ENCODE results near the gene KLF2.
A peak's percentile ranks its signal among the peaks of the same experiment; 100 is the strongest.
"Not testable (repeated sequence)": the region's sequence is repeated elsewhere in the genome, so short reads cannot be mapped to it uniquely, and the experiment has no call there.

The KLF2 gene

DNA sequence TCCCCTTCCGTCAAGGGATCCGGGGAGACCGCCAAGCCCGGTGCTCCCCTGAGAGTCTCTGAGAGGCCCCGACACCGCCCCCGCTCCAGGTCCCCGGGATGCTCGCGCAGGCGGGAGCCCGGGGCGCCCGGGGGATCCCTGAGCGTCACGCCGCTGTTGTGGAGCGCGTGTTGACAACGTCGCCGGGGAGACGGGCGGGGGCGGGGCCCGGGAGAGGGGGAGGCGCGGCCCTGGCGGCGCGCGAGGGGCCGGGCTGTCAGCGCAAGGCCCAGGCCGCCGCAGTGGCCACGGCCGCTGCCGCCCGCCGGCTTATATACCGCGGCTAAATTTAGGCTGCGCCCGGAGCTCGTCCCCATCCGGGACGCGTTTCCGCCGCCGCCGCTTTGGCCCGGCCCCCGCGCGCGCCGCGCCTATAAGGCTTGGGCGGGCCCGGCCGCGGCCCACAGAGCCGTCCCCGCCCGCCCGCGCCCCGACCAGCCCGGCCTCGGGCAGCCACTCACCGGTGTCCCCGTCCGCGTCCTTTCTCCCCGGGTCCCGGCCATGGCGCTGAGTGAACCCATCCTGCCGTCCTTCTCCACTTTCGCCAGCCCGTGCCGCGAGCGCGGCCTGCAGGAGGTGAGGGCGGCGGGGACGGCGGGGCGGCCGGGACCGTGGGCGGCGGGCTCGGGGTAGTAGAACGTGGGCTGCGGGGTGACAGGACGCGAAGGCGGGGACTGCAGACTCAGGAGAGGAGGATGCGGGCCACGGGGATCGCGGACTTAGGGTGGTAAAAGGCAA is at the start of gene KLF2:
KLF2 (plus strand) TSS at position 443 of the 777 bp plus-strand sequence; CDS start at position 541, 98 bp downstream.
- peak; percentile 49 for DNase-seq

DNA sequence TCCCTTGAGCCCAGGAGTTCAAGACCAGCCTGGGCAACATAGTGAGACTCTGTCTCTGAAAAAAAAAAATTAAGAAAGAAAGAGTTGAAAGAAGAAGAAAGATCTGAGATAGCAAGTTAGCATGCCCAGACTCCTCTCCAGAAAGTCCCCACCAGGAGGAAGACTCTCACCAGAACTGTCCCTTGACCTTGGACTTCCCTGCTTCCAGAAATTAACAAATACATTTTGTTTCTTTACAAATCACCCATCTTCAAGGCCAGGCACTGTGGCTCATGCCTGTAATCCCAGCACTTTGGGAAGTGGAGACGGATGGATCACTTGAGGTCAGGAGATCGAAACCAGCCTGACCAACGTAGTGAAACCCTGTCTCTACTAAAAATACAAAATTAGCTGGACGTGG is 44.3 kb upstream of the KLF2 start:
- DNase-seq, result no peak

DNA sequence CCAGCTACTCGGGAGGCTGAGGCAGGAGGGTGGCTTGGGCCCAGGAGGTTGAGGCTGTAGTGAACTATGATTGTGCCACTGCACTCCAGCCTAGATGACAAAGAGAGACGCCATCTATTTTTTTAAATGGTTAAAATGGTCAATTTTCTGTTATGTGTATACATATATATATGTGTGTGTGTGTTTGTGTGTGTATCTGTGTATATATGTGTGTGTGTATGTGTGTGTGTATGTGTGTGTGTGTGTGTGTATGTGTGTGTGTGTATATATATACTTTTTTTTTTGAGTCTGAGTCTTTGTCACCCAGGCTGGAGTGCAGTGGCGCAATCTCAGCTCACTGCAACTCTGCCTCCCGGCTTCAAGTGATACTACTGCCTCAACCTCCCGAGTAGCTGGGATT is 42.9 kb upstream of the KLF2 start:
- DNase-seq, result no peak

DNA sequence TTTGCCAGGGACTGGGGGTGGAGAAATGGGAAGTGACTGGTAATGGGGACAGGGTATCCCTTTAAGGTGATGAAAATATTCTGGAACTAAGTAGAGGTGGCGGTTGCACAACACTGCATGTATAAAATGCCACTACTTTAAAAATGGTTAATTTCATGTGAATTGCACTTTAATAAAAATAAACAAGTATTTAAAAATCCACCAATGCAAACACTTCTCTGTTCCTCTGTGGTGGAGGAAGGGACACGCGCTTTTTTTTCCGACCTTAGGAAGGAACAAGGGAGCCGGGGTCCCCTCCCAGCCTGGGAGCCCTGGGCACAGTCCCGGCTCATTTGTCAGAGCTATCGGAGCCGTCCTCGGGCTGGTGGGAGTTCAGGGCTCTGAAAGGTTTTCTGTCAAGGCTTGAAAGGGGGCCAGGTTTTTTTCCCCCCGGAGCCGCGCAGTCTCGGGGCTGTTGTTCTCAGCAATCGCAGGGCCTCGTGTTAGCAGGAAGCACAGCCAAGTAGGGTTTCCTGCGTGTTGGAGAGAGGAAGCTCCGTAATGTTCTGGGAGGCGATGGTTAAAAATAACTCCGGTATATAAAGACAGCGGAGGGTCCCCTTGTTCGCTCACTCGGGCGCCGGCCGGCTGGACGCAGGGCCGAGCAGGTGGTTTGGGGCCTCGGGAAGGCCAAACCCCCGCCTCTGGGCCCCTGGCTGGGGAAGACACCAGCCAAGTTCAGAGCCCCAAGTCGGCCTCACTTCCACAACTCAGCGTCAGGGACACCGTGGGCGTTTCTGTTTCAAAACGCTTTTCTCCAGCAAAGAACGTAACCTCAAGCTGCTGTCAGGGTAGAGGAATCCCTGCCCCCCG is 41.2 kb upstream of the KLF2 start:
- peak; percentile 73 for DNase-seq

DNA sequence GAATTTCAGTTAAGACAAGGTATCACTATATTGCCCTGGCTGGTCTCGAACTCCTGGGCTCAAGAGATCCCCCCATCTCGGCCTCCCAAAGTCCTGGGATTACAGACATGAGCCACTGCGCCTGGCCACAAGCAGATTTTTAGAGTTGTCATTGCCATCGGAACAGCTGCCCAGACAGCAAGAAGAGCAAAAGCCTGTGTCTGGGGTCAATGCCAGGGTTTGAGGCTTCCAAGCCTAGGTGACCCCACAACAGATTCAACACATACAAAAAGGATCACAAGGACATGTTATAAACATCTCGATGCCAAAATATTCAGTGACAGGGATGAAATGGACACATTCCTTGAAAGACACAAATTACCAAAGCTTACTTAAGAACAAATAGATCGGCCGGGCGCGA is 40.1 kb upstream of the KLF2 start:
- no peak for DNase-seq

DNA sequence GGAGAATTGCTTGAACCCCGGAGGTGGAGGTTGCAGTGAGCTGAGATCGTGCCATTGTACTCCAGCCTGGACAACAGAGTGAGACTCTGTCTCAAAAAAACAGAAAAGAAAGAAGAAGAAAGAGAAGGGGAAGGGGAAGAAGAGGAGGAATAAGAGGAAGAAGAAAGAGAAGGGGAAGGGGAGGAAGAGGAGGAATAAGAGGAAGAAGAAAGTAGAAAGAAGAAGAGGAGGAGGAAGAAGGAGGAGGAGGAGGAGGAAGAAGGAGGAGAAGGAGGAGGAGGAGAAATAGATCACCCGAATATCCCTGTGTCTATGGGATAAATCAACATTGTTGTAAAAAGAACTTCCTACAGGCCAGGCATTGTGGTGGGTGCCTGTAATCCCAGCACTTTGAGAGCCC is 39.5 kb upstream of the KLF2 start:
- not testable (repeated sequence) for DNase-seq

DNA sequence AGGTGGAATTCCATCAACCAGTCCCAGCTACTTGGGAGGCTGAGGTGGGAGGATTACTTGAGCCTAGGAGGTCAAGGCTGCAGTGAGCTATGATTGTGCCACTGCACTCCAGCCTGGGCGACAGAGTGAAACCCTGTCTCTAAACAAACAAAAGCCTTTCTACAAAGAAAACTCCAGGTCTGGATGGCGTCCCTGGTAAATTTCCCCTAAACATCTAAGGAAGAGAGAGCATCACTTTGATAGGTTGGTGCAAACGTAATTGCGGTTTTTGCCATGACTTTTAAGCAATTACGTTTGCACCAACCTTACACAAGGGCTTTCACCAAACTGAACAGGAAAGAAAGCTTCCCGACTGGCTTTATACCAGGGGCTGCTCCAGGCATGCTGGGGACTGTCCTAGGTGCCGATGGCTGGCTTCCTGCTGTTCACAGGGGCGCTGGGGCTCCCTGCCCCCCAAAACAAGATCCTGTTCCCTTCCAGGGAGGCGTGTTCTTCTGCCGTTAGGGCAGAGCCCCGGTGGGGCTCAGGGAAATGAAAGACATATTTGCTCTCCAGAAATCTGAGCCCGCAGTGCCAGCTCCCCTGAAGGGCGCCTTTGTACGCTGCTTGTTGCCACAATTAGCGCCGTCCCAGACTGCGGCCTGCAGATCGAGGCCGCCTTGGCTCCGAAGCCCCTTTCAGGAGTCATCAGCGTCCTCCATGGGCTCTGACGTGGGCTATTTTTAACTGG is 38.7 kb upstream of the KLF2 start:
- DNase-seq, result no peak

DNA sequence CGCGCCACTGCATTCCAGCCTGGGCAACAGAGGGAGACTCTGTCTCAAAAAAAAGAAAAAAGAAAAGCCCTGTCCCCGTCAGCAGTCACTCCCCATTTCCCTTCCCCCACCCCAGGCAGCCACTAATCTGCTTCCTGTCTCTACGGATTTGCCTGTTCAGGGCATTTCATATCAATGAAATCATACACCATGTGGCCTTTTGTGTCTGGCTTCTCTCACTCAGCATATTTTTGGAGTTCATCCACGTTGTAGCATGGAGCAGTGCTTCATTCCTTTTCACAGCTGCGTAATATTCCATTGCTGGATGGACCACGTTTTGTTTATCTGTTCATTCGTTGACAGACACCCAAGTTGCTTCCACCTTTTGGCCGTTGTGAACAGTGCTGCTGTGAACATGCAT is 36.1 kb upstream of the KLF2 start:
- no peak for DNase-seq

DNA sequence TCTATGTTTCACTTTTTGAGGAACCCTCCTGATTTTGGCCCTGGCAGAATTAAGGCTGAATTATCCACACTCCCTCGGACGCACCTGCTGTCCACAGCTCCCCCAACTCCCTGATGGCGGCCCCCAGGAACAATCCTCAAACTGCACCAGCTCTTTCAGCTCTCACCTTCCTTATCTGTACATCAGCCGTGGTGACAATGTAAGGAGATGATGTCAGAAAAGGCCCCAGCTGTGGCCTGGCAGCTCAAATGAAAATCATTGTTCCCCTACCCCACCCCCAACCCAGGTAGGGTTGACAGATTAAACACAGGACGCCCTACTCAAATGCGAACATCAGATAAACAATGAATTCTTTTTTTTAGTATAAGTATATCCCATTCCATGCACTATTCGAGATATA is 35.0 kb upstream of the KLF2 start:
- DNase-seq, result no peak

DNA sequence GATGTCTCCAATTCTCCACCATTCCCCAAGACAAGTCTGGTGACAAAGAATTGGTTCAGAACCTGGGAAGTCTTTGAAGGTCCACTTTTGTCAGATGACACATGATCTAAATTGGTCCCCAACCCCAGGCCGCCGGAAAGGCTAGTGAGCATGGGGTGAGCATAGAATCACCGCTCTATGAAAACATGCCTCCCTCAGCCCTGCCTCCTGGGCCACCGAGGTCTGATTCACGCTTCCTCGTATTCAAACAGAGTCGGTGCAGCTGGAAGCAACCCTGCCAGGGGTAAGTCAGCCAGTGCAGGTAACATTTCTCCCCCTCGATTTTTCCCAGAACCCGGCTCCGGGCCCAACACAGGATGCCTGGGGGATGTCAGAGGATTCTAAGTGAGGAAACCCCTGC is 33.9 kb upstream of the KLF2 start:
- DNase-seq, result no peak

DNA sequence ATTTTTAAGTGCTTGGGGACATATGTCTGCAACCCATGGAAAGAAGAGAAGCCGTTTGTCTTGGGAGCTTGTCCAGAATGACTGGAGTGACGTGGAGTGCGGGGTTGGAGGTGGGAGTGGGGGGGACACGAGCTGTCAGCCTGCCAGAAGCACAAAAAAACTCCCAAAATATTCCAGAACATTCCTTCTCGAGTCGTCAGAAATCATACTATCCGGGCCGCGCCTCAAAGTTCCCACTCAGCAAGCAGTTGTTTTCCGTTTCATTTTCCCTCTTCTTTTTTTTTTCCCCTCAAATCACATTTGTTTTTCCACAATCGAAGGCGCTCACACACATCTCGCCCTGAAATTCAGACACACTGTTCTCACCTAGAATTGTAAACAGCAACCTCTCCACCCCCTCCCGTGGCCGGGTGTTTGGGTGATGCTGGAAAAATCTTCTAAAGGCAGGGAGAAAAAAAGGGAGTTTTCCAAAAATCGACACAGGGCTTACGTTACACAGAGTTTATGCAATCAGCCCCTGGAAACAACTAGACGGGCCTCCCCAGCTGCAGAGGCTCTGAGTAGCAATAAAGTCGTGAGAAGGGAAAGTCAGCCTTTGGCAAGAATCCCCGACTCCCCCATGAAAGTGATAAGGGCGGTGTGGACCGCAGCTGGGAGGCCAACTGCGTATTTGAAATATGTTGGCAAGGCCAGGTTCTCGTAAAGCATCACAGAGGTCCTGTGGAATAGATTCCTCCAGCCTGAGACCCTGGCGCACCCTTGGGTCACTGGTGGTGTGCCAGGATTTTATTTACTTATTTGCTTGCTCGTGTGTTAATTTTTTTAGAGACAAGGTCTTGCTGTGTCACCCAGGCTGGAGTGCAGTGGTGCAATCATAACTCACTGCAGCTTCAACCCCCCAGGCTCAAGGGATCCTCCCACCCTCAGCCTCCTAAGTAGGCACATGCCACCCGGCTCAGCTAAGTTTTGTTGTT is 31.2 kb upstream of the KLF2 start:
- DNase-seq, result no peak

DNA sequence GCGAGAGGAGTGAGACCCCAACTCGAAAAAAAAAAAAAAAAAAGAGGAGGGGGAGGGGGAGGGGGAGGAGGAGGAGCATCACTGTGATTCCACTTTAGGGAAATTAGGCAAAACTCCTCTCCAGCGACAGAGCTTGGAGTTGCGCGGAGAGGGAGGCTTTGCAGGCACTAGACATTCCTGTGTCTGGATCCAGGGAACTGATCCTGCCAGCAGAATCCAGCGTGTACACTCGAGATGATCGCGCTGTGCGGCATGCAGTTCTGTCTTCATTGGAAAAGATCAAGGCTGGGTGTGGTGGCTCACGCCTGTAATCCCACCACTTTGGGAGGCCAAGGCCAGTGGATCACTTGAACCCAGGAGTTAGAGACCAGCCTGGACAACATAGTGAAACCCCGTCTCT is 29.6 kb upstream of the KLF2 start:
- DNase-seq, result no peak

DNA sequence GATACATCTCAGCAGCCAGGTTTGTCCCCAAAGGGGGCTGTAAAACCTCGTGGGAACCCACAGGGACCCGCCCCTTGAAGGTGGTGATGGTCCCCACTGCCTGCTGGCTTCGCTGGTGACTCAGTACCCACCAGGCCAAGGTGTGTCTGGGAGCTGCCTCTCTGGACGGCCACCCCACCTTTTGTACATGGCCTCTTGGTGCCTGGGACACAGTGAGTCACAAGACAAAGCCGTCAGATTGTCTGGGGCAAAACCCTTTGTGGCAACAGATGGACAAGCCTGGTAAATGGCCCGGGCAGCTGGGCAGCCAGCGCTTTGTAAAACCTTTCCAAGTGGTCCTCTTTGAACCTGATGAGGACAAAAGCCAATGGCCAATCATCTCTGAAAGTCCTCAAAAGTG is 27.9 kb upstream of the KLF2 start:
- DNase-seq, result no peak

DNA sequence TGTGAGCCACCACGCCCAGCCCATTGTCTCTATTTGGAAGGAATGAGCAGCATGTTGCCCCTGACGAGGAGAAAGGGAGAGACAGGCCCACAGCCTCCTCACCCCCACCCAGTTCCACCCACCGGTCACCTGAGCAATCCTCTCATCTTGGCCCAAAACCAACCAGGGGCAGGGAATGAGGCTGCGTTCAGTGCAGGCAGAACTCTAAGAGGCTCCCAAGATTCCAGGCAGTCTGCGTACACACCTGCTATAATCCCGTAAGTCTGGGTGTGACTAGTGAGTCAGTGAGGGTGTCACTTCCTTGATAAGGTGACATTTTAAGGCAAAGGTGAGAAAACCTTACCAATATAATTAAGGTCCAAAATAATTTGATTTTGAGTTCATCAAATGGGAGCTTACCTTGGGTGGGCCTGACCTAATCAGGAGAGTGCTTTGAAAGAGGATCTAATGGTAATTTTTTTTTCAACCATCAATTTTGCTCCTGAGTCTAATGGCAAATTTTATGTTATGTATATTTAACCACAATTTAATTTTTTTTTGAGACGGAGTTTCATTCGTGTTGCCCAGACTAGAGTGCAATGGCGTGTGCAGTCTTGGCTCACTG is 26.9 kb upstream of the KLF2 start:
- DNase-seq, result no peak

DNA sequence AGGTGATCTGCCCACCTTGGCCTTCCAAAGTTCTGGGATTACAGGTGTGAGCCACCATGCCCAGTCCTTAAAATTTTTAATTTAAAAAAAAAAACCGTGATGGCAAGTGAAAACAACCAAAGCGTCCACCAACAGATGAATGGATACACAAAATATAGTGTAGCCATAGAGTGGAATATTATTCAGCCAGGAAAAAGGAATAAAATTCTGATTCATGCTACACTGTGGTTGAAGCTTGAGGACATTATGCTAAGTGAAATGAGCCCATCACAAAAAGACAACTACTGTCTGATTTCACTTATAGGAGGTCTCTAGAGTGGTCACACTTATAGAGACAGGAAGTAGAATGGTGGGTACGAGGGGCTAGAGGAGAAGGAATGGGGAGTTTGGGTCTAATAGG is 26.3 kb upstream of the KLF2 start:
- no peak for DNase-seq

DNA sequence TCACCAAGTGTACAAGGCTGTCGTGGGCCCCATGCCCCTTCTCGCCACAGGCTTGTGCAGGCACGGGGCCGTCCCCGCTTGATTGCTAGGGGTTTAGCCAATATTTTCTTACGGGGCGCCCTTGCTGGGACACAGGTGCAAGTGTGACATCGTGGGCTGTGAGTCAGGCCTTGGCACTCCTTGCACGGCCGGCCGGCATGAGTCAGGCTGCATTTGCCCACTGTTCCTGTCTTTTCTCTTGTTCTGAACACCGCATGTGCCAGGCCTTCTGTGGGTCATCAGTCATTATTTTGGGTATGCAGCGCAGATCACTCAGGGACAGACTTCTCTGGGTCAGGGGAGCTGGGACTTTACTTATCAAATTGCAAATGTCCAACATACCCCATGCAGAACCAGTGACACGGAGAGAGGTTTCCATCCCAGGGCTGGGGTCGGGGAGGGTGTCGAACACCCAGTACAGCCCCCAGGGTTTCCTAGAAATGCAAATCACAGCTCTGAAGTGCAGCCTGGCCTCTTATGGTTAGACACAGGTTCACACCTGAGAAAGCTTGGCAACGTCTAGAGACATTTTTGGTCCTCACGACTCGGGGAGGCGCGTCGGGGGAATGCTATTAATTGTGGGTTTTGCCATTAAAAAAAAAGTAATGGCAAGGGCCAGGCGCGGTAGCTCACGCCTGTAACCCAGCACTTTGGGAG is 22.5 kb upstream of the KLF2 start:
- no peak for DNase-seq

DNA sequence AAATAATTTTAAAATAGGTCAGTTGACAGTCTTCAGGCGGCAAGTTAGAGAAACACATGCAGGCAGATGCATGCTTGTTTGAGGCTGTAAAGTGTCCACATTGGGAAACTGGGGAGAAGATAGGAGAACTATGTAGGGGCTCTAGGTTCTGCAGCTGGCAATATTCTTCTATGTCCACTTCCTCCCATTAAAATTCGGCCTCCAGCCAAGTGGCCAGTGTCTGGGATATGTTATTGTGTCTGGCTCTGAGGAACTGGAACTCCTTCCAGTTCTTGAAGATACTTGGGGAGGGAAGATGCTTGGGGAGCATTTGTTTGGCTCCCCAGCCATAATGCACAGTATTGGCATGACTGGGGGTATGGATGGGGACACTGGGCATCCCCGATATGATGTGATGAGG is 20.9 kb upstream of the KLF2 start:
- DNase-seq, result no peak

DNA sequence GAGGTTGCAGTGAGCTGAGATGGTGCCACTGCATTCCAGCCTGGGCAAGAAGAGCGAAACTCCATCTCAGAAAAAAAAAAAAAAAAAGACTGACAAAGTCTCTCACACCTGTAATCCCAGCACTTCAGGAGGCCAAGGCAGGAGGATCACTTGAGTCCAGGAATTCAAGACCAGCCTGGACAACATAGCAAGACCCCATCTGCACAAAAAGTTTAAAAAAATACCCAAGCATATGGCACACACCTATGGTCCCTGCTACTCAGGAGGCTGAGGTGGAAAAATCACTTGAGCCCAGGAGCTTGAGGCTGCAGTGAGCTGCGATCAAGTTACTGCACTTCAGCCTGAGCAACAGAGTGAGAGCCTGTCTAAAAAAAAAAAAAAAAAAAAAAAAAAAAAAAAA is 20.1 kb upstream of the KLF2 start:
- DNase-seq, result not testable (repeated sequence)

DNA sequence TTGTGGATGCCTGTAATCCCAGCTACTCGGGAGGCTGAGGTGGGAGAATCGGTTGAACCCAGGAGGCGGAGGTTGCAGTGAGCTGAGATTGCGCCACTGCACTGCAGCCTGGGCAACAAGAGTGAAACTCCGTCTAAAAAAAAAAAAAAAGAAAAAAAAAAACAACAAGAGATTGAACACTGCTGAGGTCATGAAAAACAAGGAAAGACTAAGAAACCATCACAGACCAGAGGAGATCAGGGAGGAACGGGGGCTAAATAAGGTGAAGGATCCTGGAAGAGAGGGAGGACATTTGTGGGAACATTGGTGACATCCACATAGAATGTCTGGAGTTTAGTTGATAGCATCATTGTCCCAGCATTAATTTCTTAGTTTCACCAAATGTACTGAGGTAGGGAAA is 19.6 kb upstream of the KLF2 start:
- not testable (repeated sequence) for DNase-seq

DNA sequence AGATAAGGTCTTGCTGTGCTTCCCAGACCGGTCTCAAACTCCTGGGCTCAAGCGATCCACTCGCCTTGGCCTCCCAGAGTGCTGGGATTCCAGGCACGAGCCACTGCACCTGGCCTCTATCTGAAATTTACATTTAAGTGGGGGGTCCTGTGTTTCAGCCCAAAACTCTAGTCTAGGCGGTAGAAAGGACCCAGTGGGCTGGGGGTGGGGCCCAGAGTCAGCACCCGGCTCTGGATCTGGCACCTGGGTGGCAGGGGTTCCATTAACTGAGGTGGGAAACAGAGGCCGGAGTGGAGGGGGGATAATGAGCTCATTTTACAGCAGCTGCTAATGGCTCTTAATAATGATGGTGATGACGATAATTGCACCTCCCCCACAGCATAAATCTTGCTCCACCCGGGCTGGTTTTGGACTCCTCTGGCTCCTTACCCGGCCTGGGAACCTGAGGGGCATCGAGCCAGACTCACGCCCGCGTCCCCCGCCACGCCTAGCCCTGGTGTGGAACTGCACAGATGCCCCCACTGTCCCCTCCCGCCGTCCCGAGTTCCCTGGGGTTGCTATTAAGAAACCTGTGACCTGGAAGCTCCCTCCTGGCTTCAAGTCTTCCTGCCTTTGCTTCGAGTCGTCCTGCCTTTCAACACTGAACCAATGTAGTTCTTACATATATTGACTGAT is 17.8 kb upstream of the KLF2 start:
- DNase-seq, result no peak

DNA sequence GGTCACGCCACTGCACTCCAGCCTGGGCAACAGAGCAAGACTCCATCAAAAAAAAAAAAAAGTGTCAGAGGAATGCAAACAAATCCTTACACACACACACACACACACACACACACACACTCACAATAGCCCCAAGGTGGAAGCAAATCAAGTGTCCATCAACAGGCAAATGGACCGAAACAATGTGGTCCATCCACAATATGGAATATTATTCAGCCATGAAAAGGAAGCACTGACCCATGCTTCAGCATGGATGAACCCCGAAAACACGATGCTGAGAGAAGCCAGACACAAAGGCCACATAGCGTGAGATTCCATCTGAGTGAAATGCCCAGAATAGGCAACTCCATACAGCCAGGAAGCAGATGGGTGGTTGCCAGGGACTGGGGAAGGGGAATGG is 16.5 kb upstream of the KLF2 start:
- DNase-seq, result no peak

Data from KG1 (cell line).